Left lung (tissue), 10 donors: ENCODE data around the gene MAPT. TPM values are rescaled to one million over a fixed set of nuclear protein-coding genes. Genes with fewer than 3 reads are reported as not detected.
"Not testable (repeated sequence)": the region's sequence is repeated elsewhere in the genome, so short reads cannot be mapped to it uniquely, and the experiment has no call there.

ENCODE experiments used
- ATAC-seq: fragments of 200-7000 bp; cut with Tn5 transposase; one replicate; pipeline ENCODE4 v1.9.1; 2020; ENCODE audit warnings: moderate library complexity
- DNase-seq, 4 donors: peaks; one replicate each; pipeline ENCODE4 v3.0.0-alpha.2; 2013 to 2020
- H3K27ac ChIP-seq, 2 donors: fragments of 200-600 bp; sonication (generic) in 1 of 2; one replicate each; pipeline versions ENCODE4 v1.5.0 to v1.8.0; 2020 to 2021
- H3K27me3 ChIP-seq, 2 donors: fragments of 200-600 bp; sonication (generic) in 1 of 2; one replicate each; pipeline versions ENCODE4 v1.5.0 to v1.8.0; 2020 to 2021
- H3K36me3 ChIP-seq, 2 donors: fragments of 200-600 bp; sonication (generic) in 1 of 2; one replicate each; pipeline versions ENCODE4 v1.5.0 to v1.8.0; 2020 to 2021
- H3K4me1 ChIP-seq, 2 donors: fragments of 200-600 bp; one replicate each; pipeline ENCODE4 v1.8.0; 2021
- H3K4me3 ChIP-seq, 2 donors: fragments of 200-600 bp; sonication (generic) in 1 of 2; one replicate each; pipeline versions ENCODE4 v1.5.0 to v1.8.0; 2020 to 2021; ENCODE audit warnings: mild to moderate bottlenecking in 1 of 2
- H3K9me3 ChIP-seq, 2 donors: fragments of 200-600 bp; sonication (generic) in 1 of 2; one replicate each; pipeline versions ENCODE4 v1.5.0 to v1.8.0; 2020 to 2021
- intact Hi-C, 2 donors: fragments of 100-400 bp; cut with DNase I; formaldehyde crosslinking; loops; one replicate each; pipeline versions ENCODE4 v1.11.2 to v1.14.2; 2022
- polyA plus RNA-seq, 6 donors: library from polyadenylated mRNA; unstranded; fragments of 120-200 nt; gene quantifications; one replicate each; pipeline ENCODE4 v1.2.1, GENCODE V29; 2013; ENCODE audit not compliant: insufficient read length in 6 of 6
- total RNA-seq, 2 donors: library from RNA; stranded (reverse); fragmentation: NEBNext Ultra II Directional; extraction: Animal tissue kit (Norgen Biotek cat#: 25700); gene quantifications; one replicate each; pipeline ENCODE4 v1.2.1, GENCODE V29; 2021
- TF ChIP-seq, protein P1 (sequence below), 2 donors: fragments of 200-600 bp; sonication (generic) in 1 of 2; IDR thresholded peaks; one replicate each; pipeline versions ENCODE4 v1.5.0 to v1.8.0; 2021; ENCODE audit warnings: antibody characterized with exemption in 2 of 2
- donor health status: DM: no; HTN: yes; CAD: no.
- donor health status: DM: no; HTN: no; CAD: no.

Gene MAPT
- total and polyA plus RNA-seq, 8 donors: 0.99 to 7.7 (median 5.5) TPM

DNA sequence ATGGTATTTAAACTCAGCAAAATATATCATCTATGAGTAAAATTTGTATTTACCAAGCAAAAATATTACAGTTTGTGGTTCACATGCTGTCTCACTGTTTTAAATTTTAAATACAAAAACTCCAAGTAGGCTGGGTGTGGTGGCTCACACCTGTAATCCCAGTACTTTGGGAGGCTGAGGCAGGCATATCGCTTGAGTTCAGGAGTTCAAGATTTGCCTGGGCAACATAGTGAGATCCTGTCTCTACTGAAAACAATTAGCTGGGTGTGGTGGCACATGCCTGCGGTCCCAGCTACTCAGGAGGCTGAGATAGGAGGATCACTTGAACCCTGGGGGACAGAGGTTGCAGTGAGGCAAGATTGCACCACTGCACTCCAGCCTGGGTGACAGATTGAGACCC lies 37.3 kb downstream of the MAPT start:
- ATAC-seq (no peak), DNase-seq (no peak)
- Histone ChIP-seq H3K36me3 (no peaks in the 10 kb centered on the region), H3K27me3 (peaks cover 0 to 18% of the 10 kb centered on the region in 2 donors), H3K27ac (no peak overlapping the region), H3K4me3 (no peak overlapping the region), H3K9me3 (peaks cover 0 to 9% of the 10 kb centered on the region in 2 donors), H3K4me1 (no peaks in the 10 kb centered on the region)
- TF ChIP-seq, protein P1, sequence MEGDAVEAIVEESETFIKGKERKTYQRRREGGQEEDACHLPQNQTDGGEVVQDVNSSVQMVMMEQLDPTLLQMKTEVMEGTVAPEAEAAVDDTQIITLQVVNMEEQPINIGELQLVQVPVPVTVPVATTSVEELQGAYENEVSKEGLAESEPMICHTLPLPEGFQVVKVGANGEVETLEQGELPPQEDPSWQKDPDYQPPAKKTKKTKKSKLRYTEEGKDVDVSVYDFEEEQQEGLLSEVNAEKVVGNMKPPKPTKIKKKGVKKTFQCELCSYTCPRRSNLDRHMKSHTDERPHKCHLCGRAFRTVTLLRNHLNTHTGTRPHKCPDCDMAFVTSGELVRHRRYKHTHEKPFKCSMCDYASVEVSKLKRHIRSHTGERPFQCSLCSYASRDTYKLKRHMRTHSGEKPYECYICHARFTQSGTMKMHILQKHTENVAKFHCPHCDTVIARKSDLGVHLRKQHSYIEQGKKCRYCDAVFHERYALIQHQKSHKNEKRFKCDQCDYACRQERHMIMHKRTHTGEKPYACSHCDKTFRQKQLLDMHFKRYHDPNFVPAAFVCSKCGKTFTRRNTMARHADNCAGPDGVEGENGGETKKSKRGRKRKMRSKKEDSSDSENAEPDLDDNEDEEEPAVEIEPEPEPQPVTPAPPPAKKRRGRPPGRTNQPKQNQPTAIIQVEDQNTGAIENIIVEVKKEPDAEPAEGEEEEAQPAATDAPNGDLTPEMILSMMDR (IDR thresholded peaks at IDR 0.05): no peak
- intact Hi-C loops: no loop called here

DNA sequence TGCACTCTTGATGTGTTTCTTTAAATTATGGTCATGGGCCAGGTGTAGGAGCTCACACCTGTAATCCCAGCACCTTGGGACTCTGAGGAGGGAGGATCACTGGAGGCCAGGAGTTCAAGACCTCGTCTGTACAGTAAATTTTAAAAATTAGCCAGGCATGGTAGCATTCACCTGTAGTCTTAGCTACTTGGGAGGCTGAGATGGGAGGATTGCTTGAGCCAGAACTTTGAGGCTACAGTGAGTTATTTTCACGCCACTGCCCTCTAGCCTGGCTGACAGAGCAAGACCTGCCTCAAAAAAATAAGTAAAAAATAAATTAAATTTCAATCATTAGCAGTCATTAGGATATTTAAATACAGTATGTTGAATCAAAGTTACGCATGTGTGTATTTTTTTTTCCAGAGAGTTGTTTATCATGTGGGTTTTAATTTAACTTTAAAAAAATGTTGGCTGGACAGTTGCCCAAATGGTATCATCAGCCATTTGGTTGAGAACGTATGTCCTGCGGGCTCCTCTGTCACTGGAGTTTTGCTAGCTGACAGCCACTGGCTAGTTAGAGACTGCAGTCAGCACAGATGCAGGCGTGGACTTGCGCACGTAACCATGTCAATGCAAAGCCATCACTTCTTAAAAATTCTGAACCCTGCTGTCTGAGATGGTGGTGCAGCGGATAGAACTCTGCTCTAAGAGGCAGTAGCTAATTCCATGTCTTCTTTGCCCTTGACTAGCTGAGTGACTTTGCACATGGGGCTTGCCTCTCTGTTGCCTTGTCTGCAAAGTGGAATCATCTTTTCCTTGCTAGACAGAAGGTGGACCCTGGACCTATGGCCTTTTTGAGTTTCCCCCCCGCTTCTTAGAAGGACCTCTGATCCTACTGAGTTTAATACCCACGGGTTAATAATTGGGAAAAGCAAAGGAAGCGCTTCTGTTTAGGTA lies 40.0 kb downstream of the MAPT start:
- intact Hi-C loops: no loop called here
- Histone ChIP-seq H3K36me3 (no peaks in the 10 kb centered on the region), H3K4me3 (no peak overlapping the region), H3K27ac (no peak overlapping the region), H3K9me3 (no peaks in the 10 kb centered on the region), H3K4me1 (no peaks in the 10 kb centered on the region), H3K27me3 (peaks cover 0 to 27% of the 10 kb centered on the region in 2 donors)
- DNase-seq (no peak), ATAC-seq (no peak)
- TF ChIP-seq, protein P1 (IDR thresholded peaks at IDR 0.05): no peak

DNA sequence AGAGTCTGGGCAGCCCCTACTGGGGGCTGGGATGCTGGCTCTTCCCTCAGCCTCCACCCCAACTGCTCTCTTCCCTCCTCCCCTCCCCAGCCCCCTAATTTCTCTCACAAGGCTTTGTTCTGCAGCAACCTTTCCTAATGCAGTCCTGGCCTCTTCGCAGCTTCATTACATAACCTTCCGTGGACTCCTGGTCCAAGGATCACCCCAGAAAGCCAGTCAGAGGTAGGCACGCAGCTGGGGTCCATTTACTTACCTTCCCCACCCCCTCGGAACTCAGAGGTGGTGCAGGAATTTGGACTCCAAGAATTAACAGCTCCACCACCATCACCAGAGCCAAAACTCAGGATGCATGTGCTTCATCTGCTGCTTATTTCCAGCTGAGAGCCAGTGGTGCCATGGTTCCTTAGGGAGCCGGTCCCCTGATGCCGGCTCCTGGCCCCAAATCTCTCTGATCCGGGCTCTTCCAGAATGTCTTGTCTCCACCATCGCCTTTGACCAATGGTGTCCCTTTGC lies 40.9 kb downstream of the MAPT start:
- no peak for ATAC-seq
- H3K27me3 ChIP-seq: peaks cover 0 to 27% of the 10 kb centered on the region in 2 donors

DNA sequence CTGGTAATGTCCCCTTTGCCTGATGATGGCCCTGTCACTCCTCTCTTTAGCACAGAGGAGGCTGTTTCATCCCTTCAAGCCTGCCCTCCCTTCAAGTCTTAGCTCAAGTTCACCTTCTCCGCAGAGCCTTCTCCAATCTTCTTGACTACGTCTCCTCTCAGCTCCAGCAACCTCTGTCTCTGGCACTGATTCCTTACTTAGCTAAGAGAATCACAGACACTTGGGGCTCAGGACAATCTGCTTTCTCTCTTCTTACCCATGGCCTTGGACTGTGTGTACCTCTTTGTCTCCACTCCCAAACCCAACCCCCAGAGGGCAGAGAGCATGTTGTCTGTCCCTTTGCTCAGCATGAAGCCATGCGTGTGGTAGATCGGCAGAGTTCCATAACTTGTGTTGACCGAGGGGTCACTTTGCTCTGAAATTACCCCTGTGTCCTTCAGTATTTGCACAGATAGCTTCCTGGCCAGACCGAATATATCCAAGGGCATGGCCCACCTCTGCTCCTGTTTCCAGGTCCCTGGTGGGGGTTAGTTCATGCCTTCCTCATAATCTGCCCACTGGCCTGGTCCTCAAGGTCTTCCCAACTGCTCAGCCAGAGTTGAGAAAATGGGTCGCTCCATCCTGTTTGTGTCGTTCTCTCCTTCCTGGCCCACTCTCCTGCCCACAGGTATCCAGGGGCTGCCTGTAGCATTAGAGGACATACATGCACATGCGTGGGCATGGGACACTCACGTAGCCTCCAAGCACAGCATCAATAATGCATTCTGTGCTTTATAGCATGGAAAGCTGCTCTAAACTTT lies 41.6 kb downstream of the MAPT start:
- peaks cover 0 to 27% of the 10 kb centered on the region in 2 donors for H3K27me3 ChIP-seq
- ATAC-seq (no peak), DNase-seq (no peak)
- intact Hi-C loops: no loop called here
- TF ChIP-seq, protein P1 (IDR thresholded peaks at IDR 0.05): no peak
- no peak overlapping the region for H3K4me3 ChIP-seq
- H3K4me1 ChIP-seq: no peaks in the 10 kb centered on the region
- H3K9me3 ChIP-seq: no peaks in the 10 kb centered on the region
- H3K36me3 ChIP-seq: no peaks in the 10 kb centered on the region
- H3K27ac ChIP-seq: no peak overlapping the region

More for the DNA sequence above, 40.9 kb downstream of the MAPT start:
- DNase-seq: no peak
- no peak overlapping the region for H3K27ac ChIP-seq
- TF ChIP-seq, protein P1 (IDR thresholded peaks at IDR 0.05): no peak
- no peaks in the 10 kb centered on the region for H3K36me3 ChIP-seq
- no peaks in the 10 kb centered on the region for H3K4me1 ChIP-seq
- H3K4me3 ChIP-seq: no peak overlapping the region
- intact Hi-C loops: no loop called here
- H3K9me3 ChIP-seq: no peaks in the 10 kb centered on the region

DNA sequence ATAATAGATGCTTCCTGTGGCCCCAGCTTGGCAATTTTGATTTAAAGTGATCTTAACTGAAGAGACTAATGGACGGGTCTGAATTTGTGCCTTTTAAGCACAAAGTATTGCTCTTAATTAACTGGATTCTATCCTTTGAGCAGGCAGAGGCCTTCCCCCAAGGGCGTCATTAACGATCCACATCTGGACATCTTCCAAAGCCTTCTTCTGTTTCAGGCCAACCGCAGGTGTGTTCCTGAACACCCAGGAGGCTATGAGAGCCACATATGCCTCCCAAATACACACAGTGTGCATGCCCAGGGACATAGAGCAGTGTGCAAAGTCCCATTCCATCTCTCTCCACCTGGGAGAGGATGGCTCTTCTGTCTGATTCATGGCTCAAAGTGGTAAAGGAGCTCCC lies 42.3 kb downstream of the MAPT start:
- intact Hi-C loops: no loop called here
- H3K4me1 ChIP-seq: no peaks in the 10 kb centered on the region

DNA sequence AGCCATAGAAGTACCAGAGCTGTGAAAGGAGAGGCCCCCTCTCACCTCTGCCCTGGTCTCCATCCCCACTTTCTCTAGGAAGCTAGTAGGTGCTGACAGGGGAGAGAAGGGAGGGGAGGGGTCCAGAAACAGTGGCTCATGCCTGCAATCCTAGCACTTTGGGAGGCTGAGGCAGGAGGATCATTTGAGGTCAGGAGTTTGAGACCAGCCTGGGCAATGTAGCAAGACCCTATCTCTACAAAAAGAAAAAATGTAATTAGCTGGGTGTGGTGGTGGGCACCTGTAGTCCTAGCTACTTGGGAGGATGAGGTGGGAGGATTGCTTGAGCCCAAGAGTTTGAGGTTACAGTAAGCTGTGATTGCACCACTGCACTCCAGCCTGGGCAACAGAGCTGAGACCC lies 42.8 kb downstream of the MAPT start:
- H3K4me3 ChIP-seq, H3K36me3 ChIP-seq, DNase-seq, H3K9me3 ChIP-seq, intact Hi-C loops, ATAC-seq, H3K4me1 ChIP-seq, H3K27ac ChIP-seq: not testable (repeated sequence)
- H3K27me3 ChIP-seq: peaks cover 0 to 27% of the 10 kb centered on the region in 2 donors

More for the DNA sequence above, 42.3 kb downstream of the MAPT start:
- no peaks in the 10 kb centered on the region for H3K9me3 ChIP-seq
- no peak for ATAC-seq
- no peaks in the 10 kb centered on the region for H3K36me3 ChIP-seq
- no peak for DNase-seq
- no peak overlapping the region for H3K27ac ChIP-seq
- TF ChIP-seq, protein P1 (IDR thresholded peaks at IDR 0.05): no peak
- H3K4me3 ChIP-seq: no peak overlapping the region
- H3K27me3 ChIP-seq: peaks cover 0 to 27% of the 10 kb centered on the region in 2 donors
